Measurements from ENCODE around the gene ZNF579.

Gene ZNF579

DNA sequence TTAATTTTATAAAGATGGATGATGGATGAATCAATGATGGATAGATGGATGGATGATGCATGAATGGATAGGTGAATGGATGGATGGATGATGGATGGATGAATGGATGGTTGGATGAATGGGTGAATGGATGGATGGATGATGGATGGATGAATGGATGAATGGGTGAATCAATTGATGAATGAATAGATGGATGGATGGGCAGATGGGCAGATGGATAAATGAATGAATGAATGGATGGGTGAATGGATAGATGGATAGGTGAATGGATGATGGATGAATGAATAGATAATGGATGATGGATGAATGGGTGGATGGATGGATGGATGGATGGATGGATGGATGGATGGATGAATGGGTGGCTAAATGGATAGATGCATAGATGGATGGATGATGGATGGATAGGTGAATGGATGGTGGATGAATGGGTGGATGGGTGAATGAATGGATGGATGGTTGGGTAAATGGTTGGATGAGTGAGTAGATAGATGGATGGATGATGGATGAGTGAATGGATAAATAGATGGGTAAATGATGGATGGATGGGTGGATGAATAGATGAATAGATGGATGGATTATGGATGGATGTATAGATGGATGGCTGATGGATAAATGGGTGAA is 12.8 kb downstream of the ZNF579 start:
- DNase-seq (ENCODE audit: low read depth in 2 of 2) = no peak

DNA sequence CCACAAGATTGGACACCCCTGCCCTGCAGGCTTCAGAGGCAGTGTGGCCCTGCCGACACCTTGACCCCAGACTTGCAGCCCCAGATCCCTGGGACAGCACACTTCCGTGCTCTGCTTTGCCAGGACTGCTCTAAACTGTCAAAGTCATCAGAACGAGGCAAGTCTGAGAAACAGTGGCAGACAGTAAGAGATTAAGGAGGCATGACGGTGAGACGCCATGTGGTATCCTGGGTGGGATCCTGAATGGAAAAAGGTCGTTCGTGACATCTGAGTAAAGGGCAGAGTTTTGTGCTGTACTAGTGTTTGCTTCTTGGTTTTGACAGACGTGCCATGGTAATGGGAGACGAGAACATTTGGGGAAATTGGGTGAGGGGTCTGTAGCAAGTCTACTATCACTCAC is 13.8 kb downstream of the ZNF579 start:
- DNase-seq (ENCODE audit: low read depth in 2 of 2) = no peak

DNA sequence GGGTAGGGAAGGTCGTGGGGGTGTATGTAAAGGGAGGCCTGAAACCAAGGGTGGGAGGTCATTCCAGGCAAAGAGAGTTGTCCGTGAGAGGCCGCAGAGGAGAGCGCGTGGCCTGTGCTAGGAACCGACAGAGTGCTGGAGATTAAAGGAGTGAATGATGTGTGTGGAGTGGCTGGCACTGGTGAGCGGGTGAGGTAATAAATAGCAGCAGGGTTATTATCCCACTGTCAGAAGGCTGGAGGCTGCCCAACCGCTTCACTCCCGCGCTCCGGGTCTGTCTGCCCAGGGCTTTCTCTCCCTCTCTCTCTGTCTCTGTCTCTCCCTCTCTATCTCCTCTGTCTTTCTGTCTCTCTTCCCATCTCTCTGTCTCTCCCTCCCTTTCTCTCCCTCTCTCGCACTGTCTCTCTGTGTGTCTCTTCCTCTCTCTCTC is 17.4 kb downstream of the ZNF579 start:
- no peak for DNase-seq (ENCODE audit: low read depth in 2 of 2)

DNA sequence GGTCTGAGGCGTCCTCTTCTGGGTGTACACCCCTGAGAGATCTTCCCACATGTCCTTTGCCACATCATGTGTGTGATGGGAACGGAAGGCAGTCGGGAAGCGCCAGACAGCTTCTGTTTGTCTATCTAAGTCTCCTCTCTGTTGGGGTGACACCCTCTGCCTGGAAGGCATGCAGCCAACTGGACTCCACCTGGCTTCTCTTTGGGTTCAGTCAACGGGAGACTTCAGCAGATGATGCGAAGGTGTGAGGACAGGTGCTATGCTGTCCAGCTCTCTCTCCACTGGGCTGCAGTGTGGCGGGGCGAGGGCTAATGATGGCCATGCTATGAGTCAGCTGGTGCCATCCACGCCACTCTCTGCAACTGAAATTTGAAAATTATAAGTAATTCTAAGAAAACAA is 21.0 kb downstream of the ZNF579 start:
- no peak for DNase-seq (ENCODE audit: low read depth in 2 of 2)

DNA sequence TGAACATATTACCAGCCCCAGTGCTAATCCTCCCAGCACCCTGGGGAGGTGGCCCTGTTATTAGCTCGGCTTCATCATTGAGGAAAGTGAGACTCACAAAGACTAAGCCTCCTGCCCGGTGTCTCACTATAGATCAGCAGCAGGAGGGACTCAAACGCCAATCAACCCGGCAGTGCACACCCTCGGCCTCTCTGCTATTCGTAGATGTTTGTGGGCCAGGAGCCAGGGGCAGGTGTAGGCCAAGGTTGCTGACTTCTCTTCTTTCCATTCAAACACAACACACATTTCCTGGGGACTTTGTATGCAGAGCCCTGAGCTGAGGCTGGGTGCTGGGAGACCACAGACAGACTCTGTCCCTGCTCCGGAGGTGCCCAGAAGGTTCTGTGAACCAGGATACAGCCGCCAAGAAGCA is 25.9 kb downstream of the ZNF579 start:
- DNase-seq (ENCODE audit: low read depth in 2 of 2) = no peak

DNA sequence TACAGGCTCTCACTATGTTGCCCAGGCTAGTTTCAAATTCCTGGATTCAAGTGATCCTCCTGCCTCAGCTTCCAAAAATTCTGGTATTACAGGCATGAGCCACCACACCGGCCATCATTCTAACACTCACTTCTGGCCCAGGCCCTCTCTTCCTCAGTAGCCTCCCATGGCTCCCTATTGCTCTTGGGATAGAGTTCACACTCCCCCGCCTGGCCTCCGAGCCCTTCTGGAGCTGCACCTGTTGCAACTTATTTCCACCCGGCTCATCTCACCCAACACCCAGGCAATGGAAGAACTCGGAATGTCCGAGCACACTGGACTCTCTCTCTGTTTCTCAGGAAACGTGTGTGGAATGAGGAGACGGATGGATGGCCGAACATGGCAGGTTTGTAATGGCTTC is 26.3 kb downstream of the ZNF579 start:
- no peak for DNase-seq (ENCODE audit: low read depth in 2 of 2)

DNA sequence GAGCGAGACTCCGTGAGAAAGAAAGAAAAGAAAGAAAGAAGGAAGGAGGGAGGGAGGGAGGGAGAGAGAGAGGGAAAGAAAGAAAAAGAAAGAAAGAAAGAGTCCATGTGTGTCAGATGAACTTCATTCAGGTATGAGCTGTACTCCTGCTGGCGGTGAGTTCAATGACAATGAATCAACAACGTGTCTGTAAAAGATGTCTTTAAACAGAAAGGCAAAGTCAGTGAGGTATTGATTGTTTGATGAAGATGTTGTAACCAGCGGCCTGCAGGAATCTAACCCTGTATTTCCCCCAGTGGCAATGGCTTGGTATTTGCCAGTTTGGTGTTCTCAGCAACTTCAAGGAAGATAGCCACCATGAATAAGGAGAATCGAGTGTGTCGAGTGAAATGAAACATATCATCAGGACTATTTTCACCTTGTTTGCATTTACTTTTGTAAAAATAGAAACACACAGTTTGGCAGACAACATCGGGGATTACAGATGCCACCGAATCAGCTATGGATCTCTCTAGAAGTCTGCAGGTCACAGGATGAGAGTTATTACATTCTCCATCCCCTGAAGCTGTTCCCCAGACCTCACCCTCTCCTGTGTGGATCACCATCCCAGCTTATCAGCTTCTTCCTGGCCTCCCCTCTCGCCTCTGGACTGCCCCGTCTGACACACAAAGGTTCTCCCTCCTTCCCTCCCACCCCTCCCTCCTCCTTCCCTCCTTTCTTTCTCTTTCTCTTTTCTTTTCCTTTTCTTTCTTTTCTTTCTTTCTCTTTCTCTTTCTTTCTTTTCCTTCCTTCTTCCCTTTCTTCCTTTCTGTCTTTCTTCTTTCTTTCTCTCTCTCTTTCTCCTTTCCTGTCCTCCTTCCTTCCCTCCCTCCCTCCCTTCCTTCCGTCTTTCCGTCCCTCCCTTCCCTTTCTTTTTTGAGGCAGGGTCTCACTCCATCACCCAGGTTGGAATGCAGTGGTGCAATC is 27.1 kb downstream of the ZNF579 start:
- no peak for DNase-seq (ENCODE audit: low read depth in 2 of 2)

DNA sequence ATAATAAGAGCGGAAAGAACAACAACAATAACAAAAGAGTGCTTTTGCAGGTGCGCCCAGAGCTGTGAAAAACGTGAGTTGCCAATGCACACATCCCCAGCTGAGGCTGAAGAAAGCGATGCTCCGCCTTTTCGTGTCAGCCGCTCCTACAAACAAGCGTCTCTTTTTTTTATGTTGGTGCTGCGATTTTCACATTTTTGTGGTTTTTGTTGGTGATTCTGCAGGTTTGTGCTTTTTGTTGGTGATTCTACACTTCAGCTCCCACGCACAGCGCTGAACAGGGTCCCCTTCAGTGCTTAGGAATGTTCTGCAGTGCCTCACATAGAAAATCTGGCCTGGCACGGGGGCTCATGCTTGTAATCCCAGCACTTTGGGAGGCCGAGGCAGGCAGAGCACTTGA is 28.0 kb downstream of the ZNF579 start:
- DNase-seq (ENCODE audit: low read depth in 2 of 2) = no peak

DNA sequence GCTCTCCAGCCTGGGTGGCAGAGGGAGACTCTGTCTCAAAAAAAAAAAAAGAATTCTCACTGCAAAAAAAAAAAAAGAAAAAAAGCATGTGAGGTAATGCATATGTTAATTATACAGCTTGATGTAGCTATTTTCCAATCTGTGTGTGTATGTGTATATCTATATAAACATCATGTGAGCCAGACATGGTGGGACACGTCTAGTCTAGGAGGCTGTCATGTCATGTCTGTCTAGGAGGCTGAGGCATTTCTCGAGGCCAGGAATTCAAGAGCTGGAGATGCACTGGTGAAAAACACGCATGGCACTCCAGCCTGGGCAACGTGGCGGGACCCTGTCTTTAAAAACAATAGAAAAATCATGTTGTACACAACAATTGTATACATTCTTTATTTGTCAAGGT is 28.4 kb downstream of the ZNF579 start:
- no peak for DNase-seq (ENCODE audit: low read depth in 2 of 2)

DNA sequence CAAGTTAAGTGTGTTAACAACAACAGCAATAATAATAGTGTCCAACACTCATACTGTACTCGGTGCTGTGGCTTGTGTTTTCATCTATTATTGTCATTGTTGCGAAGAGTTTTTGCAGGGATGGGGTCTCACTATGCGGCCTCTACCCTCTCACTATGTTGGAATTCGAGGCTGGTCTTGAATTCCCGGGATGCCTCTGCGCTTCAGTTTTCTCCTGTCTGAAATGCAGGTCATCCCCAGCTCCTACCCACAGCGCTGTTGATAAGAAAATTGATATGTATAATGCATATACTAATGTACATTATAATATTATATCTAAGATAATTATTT is 30.4 kb downstream of the ZNF579 start:
- no peak for DNase-seq (ENCODE audit: low read depth in 2 of 2)

DNA sequence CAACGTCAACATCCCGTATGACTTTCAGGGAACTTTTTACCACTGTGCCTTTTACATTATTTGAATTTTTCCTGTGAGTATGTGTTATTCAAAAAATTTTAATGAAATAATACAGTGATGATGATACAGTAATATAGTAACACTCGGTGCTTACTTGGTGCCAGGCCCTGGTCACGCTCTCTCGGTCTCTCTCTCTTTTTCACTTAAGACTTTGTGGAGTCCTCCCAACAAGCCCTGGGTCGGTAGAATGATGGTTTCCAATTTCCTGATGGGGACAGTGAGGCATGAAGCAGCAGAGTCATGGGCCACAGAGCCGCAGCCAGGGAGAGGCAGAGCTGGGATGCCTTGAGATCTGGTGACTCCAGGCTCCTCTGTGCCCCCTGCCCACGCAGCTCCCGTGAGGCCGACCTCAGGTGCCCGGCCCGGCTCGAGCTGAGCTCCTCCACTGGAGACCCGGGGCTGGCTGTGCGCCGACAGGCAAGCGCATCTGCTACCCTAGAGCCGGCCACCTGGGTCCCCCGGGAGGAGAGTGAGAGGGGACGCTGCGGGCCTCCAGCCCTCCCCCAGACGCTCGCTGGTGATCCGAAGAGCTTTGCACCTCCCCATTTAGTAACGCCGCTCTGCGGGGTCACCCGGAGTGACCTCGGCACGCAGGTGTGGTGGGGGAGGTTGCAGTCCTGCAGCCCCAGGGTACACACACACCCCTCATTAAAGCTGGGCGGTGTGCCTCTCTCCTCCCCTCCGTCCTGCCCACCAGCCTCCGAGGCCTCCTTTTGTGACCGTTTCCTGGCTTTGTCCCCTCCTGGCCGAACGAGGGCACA is 30.9 kb downstream of the ZNF579 start:
- DNase-seq (ENCODE audit: low read depth in 2 of 2) = no peak

DNA sequence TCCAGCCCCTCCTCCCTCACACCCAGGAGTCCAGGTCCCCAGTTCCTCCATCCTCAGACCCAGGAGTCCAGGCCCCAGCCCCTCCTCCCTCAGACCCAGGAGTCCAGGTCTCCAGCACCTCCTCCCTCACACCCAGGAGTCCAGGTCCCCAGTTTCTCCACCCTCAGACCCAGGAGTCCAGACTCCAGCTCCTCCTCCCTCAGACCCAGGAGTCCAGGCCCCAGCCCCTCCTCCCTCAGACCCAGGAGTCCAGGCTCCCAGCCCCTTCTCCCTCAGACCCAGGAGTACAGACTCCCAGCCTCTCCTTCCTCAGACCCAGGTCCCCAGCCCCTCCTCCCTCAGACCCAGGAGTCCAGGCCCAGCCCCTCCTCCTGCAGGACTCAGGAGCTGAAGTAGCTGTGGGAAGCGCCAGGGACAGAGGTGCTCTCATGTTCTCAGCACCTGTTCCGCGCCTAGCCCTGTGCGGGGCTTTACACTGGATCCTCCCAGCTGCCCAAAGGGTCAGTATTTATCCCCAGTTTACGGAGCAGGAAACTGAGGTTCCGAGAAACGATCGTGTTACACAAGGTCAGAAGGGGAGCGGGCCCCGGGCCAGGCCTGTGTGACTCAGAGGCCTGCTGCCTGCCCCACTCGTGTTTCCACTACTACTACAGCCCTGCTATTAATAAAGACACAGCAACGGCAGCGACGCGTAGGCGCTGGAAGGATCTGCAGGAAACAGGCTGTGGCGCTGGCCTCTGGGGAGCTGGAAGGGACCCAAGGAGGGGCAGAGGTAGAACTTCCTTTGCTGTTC is 33.6 kb downstream of the ZNF579 start:
- DNase-seq (ENCODE audit: low read depth in 2 of 2) = no peak

DNA sequence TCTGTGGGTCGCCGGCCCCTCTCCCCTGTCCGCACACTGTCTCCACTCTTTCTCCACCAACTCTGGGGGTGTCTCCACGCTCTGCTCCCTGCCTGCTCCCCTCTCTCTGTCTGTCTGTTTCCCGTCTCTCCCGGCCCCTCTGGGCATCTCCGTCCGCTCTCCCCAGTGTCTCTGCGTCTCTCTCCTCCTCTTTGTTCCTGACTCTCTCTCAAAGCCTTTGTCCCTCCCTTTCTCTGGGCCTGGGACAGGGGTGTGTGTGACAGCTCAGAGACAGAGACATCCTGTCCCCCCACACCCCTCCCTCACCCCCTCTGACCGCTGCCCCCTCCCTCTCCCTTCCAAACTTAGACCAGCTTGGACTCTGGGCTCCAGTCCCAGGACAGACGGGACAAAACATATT is 34.6 kb downstream of the ZNF579 start:
- no peak for DNase-seq (ENCODE audit: low read depth in 2 of 2)

DNA sequence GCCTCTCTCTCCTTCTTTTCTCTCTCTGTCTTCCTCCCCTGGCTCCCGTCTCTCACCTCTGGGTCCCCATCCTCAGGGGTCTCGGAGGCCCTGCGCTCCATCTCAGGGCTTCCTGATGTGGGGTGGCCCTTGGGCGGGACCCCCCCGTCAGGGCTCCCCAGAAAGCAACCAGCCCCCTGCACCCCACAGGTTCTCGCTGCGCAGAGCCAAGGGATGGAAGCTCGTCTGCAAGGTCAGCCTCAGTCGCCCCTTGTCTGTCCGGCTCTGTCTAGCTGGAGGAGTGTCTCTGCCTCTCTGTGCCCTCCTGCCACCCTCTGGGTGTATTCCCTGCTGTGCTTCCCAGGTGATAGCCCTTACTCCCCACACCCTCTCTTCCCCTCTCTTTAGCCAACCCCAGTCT is 35.2 kb downstream of the ZNF579 start, which contains the start of gene SBK3:
Gene SBK3, minus strand, starts transcription at position 101 of the 400 bp plus-strand sequence. Its CDS starts 0 bp downstream, at position 101.
- no peak for DNase-seq (ENCODE audit: low read depth in 2 of 2)

DNA sequence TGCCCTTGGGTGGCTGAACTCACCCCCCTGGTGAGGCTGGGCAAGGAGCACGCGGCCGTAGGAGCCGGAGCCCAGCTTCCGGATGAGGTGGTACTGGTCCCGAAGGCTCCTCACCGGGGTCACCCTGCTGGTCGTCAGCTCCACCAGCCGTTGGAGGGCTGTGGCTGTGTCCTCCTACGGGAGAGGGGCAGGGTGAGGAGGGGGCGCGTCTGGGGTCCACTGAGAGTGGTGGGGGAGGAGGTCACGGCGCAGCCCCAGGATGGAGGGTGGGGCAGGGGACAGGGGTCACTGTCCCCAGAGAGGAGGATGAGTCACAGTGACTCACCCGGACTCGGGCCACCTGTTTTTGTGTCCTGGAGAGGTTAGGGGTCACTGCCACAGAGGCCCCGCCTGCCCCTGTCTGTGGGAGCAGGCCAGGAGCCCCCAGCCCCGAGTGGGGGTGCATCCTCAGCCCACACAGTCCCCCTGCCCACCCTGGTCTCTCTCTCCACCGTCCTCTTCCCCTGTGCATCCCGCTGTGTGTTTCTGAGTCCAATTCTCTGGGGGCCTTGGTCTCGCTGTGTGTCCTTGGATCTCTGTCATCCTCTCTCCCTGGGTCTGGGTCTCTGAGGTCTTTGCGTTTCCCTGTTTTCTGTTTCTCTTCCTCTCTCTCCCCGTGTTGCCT is 35.7 kb downstream of the ZNF579 start:
- DNase-seq (ENCODE audit: low read depth in 2 of 2) = no peak

DNA sequence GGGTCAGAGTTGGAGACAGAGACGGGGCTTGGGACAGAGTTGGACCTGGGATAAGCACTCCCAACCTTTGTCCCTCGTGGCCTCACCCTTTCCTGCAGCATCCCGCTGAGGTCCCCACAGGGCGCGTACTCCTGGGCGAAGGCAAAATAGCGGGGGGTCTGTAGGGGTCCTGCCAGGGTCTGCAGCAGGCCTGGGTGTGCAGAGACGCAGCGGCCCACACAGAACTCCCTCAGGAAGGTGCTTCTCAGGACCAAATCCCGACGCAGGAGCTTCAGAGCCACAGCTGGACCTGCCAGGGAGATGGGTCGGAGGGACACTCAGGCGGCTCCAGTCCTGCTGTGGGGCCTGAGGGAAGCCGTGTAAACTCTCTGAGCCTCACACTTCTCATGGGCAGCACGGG is 36.6 kb downstream of the ZNF579 start:
- DNase-seq (ENCODE audit: low read depth in 2 of 2) = no peak

DNA sequence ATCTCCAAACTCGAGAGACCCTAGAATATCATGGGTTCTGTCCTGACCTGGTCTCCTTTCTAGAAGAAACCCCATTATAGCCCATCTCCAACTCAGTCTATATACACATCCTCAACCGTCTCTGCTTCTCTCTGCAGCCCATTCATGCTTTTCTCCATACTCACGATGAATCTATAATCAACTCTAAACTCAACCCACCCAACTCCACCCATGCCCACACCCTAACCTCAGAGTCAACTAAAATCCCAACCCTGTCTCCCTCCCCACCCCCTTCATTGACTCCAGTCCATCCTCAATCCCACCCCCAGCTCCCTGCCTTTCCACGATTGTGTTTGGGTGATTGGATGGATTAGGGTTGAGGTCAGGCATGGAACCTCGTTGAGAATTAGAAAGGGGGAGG is 37.1 kb downstream of the ZNF579 start:
- no peak for DNase-seq (ENCODE audit: low read depth in 2 of 2)

DNA sequence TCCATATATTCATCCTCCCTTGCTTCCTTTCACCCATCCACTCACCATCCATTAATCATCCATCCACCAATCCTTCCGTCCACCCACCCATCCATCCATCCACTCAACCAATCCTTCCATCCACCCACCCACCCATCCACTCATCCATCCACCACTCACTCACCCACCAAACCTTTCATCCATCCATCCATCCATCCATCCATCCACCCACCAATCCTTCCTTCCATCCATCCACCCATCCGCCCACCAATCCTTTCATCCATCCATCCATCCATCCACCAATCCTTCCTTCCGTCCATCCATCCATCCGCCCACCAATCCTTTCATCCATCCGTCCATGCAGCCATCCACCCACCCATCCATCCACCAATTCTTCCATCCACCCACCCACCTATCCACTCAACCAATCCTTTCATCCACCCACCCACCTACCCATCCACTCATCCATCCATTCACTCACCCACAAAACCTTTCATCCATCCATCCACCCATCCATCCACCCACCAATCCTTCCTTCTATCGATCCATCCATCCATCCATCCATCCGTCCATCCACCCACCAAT is 38.3 kb downstream of the ZNF579 start:
- DNase-seq (ENCODE audit: low read depth in 2 of 2) = no peak

DNA sequence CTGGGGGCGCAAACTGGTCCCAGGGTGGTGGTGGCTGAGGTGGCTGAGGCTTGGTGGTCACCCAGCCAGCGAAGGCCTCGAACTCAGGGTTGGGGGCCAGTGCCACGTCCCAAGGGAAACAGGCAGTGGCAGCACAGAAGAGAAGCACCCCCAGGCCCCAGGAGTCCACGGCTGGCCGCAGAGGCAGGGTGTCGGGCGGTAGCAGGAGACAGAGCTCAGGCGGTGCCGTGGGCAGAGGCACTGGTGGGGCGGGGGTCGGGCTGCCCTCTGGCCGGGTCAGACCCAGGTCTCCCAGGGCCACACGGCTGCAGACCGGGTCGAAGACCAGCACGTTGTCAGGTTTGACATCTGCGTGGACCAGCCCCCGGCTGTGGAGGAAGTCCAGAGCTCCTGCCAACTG is 39.6 kb downstream of the ZNF579 start:
- DNase-seq (ENCODE audit: low read depth in 2 of 2) = no peak

DNA sequence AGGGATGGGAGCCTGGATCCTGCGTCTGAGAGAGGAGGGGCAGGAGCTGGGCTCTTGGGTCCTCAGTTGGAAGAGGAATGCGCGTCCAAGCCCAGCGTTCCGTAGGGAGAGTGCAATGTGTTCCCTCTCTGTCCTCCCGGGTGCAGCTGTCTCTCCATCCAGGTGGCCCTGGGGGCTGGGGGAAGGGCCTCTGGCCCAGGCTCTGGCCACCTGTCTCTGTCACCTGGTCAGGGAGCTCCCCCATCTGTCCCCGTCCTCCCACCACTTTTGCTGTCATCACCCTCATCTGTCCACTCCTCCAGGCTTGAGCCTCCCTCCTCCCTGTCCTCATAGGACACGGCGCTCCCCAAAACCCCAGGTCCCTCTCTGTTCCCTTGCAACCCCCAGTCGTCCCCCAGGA is 40.0 kb downstream of the ZNF579 start:
- no peak for DNase-seq (ENCODE audit: low read depth in 2 of 2)

Data from activated CD4-positive, alpha-beta T cell treated with anti-CD3 and anti-CD28 coated beads for 24 hours (primary cell).